H1 (cell line): ENCODE measurements around the gene PLD3. TPM values are rescaled to one million over a fixed set of nuclear protein-coding genes. Genes with fewer than 3 reads are reported as not detected.
A peak's percentile ranks its signal among the peaks of the same experiment; 100 is the strongest.

Source experiments
- CTCF ChIA-PET: fragments of 300-600 bp; sonication (Branson Sonifier 250); formaldehyde crosslinking; loops from one replicate; lab custom pipeline; 2021; ENCODE audit not compliant: partially characterized antibody; lab: Charles Lee
- POLR2A ChIA-PET: fragments of 300-600 bp; sonication (Branson Sonifier 250); formaldehyde crosslinking; loops from one replicate; lab custom pipeline; 2021; ENCODE audit warnings: inconsistent platforms; ENCODE audit not compliant: partially characterized antibody; lab: Charles Lee
- DNase-seq, 2 experiments: peaks; one replicate each; pipeline versions ENCODE4 v3.0.0 to v3.0.0-alpha.2; 2010 to 2022; ENCODE audit warnings: low spot score in 2 of 2, low read depth in 1 of 2, mixed read lengths in 1 of 2
- FAIRE-seq: peaks from 2 replicates; lab custom pipeline; 2011; peaks lifted over from hg19 to GRCh38; lab: Jason Lieb, UNC
- H2AFZ ChIP-seq: 2 replicates; pipeline ENCODE4 v1.8.1; 2012; ENCODE audit warnings: low read length, inconsistent platforms
- H2AK5ac ChIP-seq: 2 replicates; pipeline ENCODE4 v1.6.1; 2013; ENCODE audit warnings: low read depth, low read length
- H2BK120ac ChIP-seq: replicated peaks from 2 replicates; pipeline ENCODE3; 2013; ENCODE audit warnings: low read depth, low read length, inconsistent platforms
- H2BK12ac ChIP-seq: 2 replicates; pipeline ENCODE4 v1.6.1; 2013; ENCODE audit warnings: low read depth, low read length
- H2BK15ac ChIP-seq: 2 replicates; pipeline ENCODE4 v1.6.1; 2013; ENCODE audit warnings: low read length
- H2BK20ac ChIP-seq: 2 replicates; pipeline ENCODE4 v1.6.1; 2013; ENCODE audit warnings: low read length
- H2BK5ac ChIP-seq: 2 replicates; pipeline ENCODE4 v1.6.1; 2013; ENCODE audit warnings: low read depth, low read length
- H3K14ac ChIP-seq: 2 replicates; pipeline ENCODE4 v1.6.1; 2013; ENCODE audit warnings: inconsistent platforms; ENCODE audit not compliant: insufficient read length
- H3K18ac ChIP-seq: 2 replicates; pipeline ENCODE4 v1.6.1; 2013; ENCODE audit warnings: low read length; ENCODE audit errors: extremely low read depth
- H3K23ac ChIP-seq: 2 replicates; pipeline ENCODE4 v1.6.1; 2013; ENCODE audit warnings: inconsistent platforms; ENCODE audit not compliant: insufficient read length
- H3K23me2 ChIP-seq: 2 replicates; pipeline ENCODE4 v1.6.1; 2013; ENCODE audit warnings: low read depth, low read length
- H3K27ac ChIP-seq: 2 replicates; pipeline ENCODE4 v1.6.1; 2011; ENCODE audit warnings: low read depth, low read length, inconsistent platforms
- H3K27me3 ChIP-seq, 4 experiments: replicated peaks in 1 of 4; 1 replicate in 1 of 4; 2 replicates in 3 of 4; pipeline versions ENCODE4 v1.6.1 to v1.8.1; 2011 to 2013; ENCODE audit warnings: low read length in 3 of 4, mild to moderate bottlenecking in 3 of 4, inconsistent platforms in 2 of 4, mixed read lengths in 2 of 4, moderate library complexity in 1 of 4; ENCODE audit not compliant: control insufficient read depth in 3 of 4, insufficient read depth in 3 of 4; ENCODE audit errors: extremely low read depth in 1 of 4
- H3K36me3 ChIP-seq, 4 experiments: 2 replicates each; pipeline versions ENCODE4 v1.6.1 to v1.8.1; 2011 to 2013; ENCODE audit warnings: mild to moderate bottlenecking in 4 of 4, low read length in 3 of 4, moderate library complexity in 2 of 4, control low read depth in 1 of 4, inconsistent platforms in 1 of 4; ENCODE audit not compliant: insufficient read depth in 4 of 4, control insufficient read depth in 2 of 4
- H3K4ac ChIP-seq: replicated peaks from 2 replicates; pipeline ENCODE3; 2013; ENCODE audit warnings: low read length, low read depth, mixed read lengths, inconsistent platforms; ENCODE audit not compliant: insufficient read length
- H3K4me1 ChIP-seq, 4 experiments: replicated peaks in 1 of 4; 1 replicate in 1 of 4; 2 replicates in 3 of 4; pipeline versions ENCODE4 v1.6.1 to v1.8.1; 2011 to 2013; ENCODE audit warnings: low read length in 3 of 4, inconsistent platforms in 2 of 4, mixed read lengths in 1 of 4; ENCODE audit not compliant: insufficient read depth in 4 of 4, control insufficient read depth in 3 of 4
- H3K4me2 ChIP-seq, 2 experiments: 2 replicates each; pipeline versions ENCODE4 v1.6.1 to v1.8.1; 2011 to 2013; ENCODE audit warnings: low read depth in 2 of 2, low read length in 2 of 2, control low read depth in 1 of 2, inconsistent platforms in 1 of 2, mild to moderate bottlenecking in 1 of 2; ENCODE audit not compliant: insufficient read depth in 1 of 2
- H3K4me3 ChIP-seq, 4 experiments: fragments of 200-600, 300-600 bp in 1 of 4; sonication (generic), shearing (Covaris generic), sonication (Bioruptor Twin) in 1 of 4; 2 replicates each; pipeline versions ENCODE4 v1.5.1 to v1.8.1; 2011 to 2016; ENCODE audit warnings: low read length in 4 of 4, low read depth in 3 of 4, control low read depth in 2 of 4, inconsistent platforms in 2 of 4, mild to moderate bottlenecking in 2 of 4, mixed read lengths in 1 of 4, moderate library complexity in 1 of 4; ENCODE audit not compliant: insufficient read depth in 2 of 4; ENCODE audit errors: extremely low read depth in 1 of 4
- H3K56ac ChIP-seq: replicated peaks from 2 replicates; pipeline ENCODE3; 2013; ENCODE audit warnings: low read depth, mild to moderate bottlenecking, mixed read lengths, low read length, inconsistent platforms; ENCODE audit not compliant: insufficient read length
- H3K79me1 ChIP-seq: 2 replicates; pipeline ENCODE4 v1.6.1; 2013; ENCODE audit warnings: low read depth, low read length, control low read depth
- H3K79me2 ChIP-seq, 2 experiments: 2 replicates each; pipeline versions ENCODE4 v1.6.1 to v1.8.1; 2012 to 2013; ENCODE audit warnings: low read length in 2 of 2, mild to moderate bottlenecking in 2 of 2, inconsistent platforms in 1 of 2; ENCODE audit not compliant: insufficient read depth in 2 of 2, control insufficient read depth in 1 of 2
- H3K9ac ChIP-seq, 4 experiments: replicated peaks in 1 of 4; 1 replicate in 1 of 4; 2 replicates in 3 of 4; pipeline versions ENCODE4 v1.6.1 to v1.8.1; 2011 to 2013; ENCODE audit warnings: low read depth in 3 of 4, low read length in 3 of 4, control low read depth in 2 of 4, mild to moderate bottlenecking in 2 of 4, moderate library complexity in 2 of 4, inconsistent platforms in 1 of 4; ENCODE audit errors: extremely low read depth in 1 of 4
- H3K9me3 ChIP-seq, 2 experiments: 2 replicates each; pipeline versions ENCODE4 v1.6.1 to v1.8.1; 2012 to 2013; ENCODE audit warnings: mild to moderate bottlenecking in 2 of 2, moderate library complexity in 2 of 2, control low read depth in 1 of 2, inconsistent platforms in 1 of 2, low read depth in 1 of 2, low read length in 1 of 2, mixed read lengths in 1 of 2; ENCODE audit not compliant: insufficient read depth in 2 of 2
- H4K20me1 ChIP-seq, 2 experiments: replicated peaks in 1 of 2; 2 replicates each; pipeline versions ENCODE3 to v1.8.1; 2011 to 2013; ENCODE audit warnings: inconsistent platforms in 2 of 2, low read length in 2 of 2, mild to moderate bottlenecking in 1 of 2; ENCODE audit not compliant: insufficient read depth in 2 of 2, control insufficient read depth in 1 of 2
- H4K5ac ChIP-seq: 2 replicates; pipeline ENCODE4 v1.6.1; 2013; ENCODE audit warnings: low read length, low read depth, mixed read lengths, inconsistent platforms; ENCODE audit not compliant: insufficient read length
- H4K8ac ChIP-seq: 2 replicates; pipeline ENCODE4 v1.8.0; 2013; ENCODE audit warnings: mild to moderate bottlenecking, moderate library complexity, low read length, inconsistent platforms; ENCODE audit not compliant: insufficient read depth; ENCODE audit errors: extremely low read depth
- H4K91ac ChIP-seq: replicated peaks from 2 replicates; pipeline ENCODE3; 2013; ENCODE audit warnings: low read length, mixed read lengths, inconsistent platforms; ENCODE audit not compliant: insufficient read length
- BCL11A ChIP-seq, 2 experiments: IDR thresholded peaks; one replicate each; pipeline ENCODE4 v1.6.1; 2011; ENCODE audit warnings: low read depth in 2 of 2, low read length in 2 of 2, mild to moderate bottlenecking in 2 of 2
- EP300 ChIP-seq, 2 experiments: IDR thresholded peaks; 1 replicate in 1 of 2; 2 replicates in 1 of 2; pipeline ENCODE4 v1.6.1; 2011 to 2012; ENCODE audit warnings: low read depth in 2 of 2, low read length in 2 of 2, mild to moderate bottlenecking in 2 of 2, borderline replicate concordance in 1 of 2, inconsistent platforms in 1 of 2, moderate library complexity in 1 of 2
- HDAC6 ChIP-seq: IDR thresholded peaks from one replicate; pipeline ENCODE4 v1.7.1; 2012; ENCODE audit warnings: low read depth, mild to moderate bottlenecking, inconsistent platforms, low read length, moderate library complexity
- POLR2A ChIP-seq, 2 experiments: IDR thresholded peaks; 1 replicate in 1 of 2; 2 replicates in 1 of 2; pipeline ENCODE4 v1.6.1; 2011; ENCODE audit warnings: low read depth in 2 of 2, low read length in 2 of 2, mild to moderate bottlenecking in 2 of 2; ENCODE audit errors: control extremely low read depth in 1 of 2
- RXRA ChIP-seq: IDR thresholded peaks from 2 replicates; pipeline ENCODE4 v1.6.1; 2011; ENCODE audit warnings: low read depth, mild to moderate bottlenecking, low read length, moderate library complexity; ENCODE audit not compliant: insufficient read depth
- SP1 ChIP-seq: IDR thresholded peaks from 2 replicates; pipeline ENCODE4 v1.6.1; 2011; ENCODE audit warnings: low read depth, low read length
- TEAD4 ChIP-seq: IDR thresholded peaks from 2 replicates; pipeline ENCODE4 v1.6.1; 2012; ENCODE audit warnings: low read depth, low read length, inconsistent platforms, mixed read lengths
- WGBS, 2 experiments: shearing (Covaris generic) in 1 of 2; methylation state at CpG; one replicate each; pipeline versions ENCODE4 v1.1.6 to v1.1.7; 2013 to 2015; ENCODE audit warnings: low lambda C conversion rate in 2 of 2, mixed read lengths in 2 of 2, inconsistent platforms in 1 of 2, low coverage in 1 of 2, missing lambda C conversion rate in 1 of 2; ENCODE audit not compliant: insufficient replicate concordance in 2 of 2, insufficient coverage in 1 of 2, insufficient read length in 1 of 2; ENCODE audit errors: extremely low coverage in 1 of 2, missing lambda C conversion rate in 1 of 2; 5-methylcytosine and 5-hydroxymethylcytosine counted together
- polyA plus RNA-seq, 7 experiments: library from polyadenylated mRNA; depleted of rRNA in 3 of 7; stranded (reverse) in 5 of 7; unstranded in 2 of 7; fragments of >200 nt in 5 of 7; fragments of 200-250 nt in 2 of 7; gene quantifications; 1 replicate in 5 of 7; 2 replicates in 1 of 7; 4 replicates in 1 of 7; pipeline versions ENCODE4 v1.2.1 to v1.2.3, GENCODE V29; 2011 to 2013; ENCODE audit warnings: missing spikeins in 2 of 7, mixed read lengths in 2 of 7
- total RNA-seq: library from RNA; stranded (reverse); fragmentation: NEBNext Ultra II Directional; extraction: Animal tissue kit (Norgen Biotek cat#: 25700); gene quantifications from 2 replicates; pipeline ENCODE4 v1.2.1, GENCODE V29; 2021
- TF ChIP-seq, protein P1 (sequence below), 3 experiments: IDR thresholded peaks; 1 replicate in 2 of 3; 2 replicates in 1 of 3; pipeline versions ENCODE4 v1.5.1 to v1.6.1; 2011; ENCODE audit warnings: low read length in 3 of 3, mild to moderate bottlenecking in 3 of 3, inconsistent platforms in 2 of 3, low read depth in 1 of 3, moderate library complexity in 1 of 3; ENCODE audit not compliant: insufficient read depth in 1 of 3; ENCODE audit errors: control extremely low read depth in 1 of 3

The PLD3 gene
- total and polyA plus RNA-seq, 2 of the 8 experiments (the other 6 are each of a cell fraction or from before 2014, with no cell fraction given): 180 to 543 TPM

DNA sequence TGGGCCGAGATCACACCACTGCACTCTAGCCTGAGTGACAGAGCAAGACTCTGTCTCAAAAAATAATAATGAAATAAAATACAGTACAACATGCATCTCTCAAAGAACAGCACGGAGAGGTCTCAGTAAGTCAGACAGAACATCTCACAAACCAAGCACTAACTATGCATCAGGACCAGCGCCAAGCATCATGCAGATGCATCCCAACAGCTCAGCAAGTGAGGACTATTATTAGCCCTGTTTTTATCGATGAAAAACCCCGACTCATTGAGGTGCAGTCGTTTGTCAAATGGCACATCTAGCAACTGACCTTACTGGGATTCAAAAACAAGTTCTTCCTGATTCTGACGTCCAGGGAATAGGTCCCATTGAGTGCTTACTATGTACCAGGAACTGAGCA, 4.1 kb upstream of the PLD3 start:
- Histone ChIP-seq H3K36me3 (no peaks in the 10 kb centered on the region; a peak in 1 of 8 replicates), H3K27ac (no peak overlapping the region), H3K23ac (no peak overlapping the region), H3K18ac (no peak overlapping the region), H2BK5ac (no peak overlapping the region), H4K8ac (no peak overlapping the region), H3K9me3 (no peaks in the 10 kb centered on the region), H3K4me2 (no peak overlapping the region), H3K79me1 (peaks cover 5% of the 10 kb centered on the region; the same call in 1 of the 2 replicates), H3K4me3 (no peak overlapping the region), H2BK12ac (no peak overlapping the region), H2BK15ac (no peak overlapping the region), H3K79me2 (peaks cover 2 to 19% of the 10 kb centered on the region in 2 experiments; a peak in 3 of 4 replicates), H2AFZ (no peak overlapping the region), H3K56ac (no peak overlapping the region), H4K91ac (no peak overlapping the region), H4K5ac (no peak overlapping the region), H3K23me2 (peaks cover 6% of the 10 kb centered on the region), H2BK20ac (no peak overlapping the region), H3K4ac (no peak overlapping the region), H2AK5ac (no peak overlapping the region), H3K9ac (peak overlapping the region in 1 of 4 experiments; percentile 9; a peak in 1 of 7 replicates), H3K27me3 (no peaks in the 10 kb centered on the region), H2BK120ac (no peak overlapping the region), H4K20me1 (peaks cover 0 to 9% of the 10 kb centered on the region in 2 experiments), H3K4me1 (peaks cover 0 to 2% (median 0%) of the 10 kb centered on the region in 4 experiments; a peak in 1 of 7 replicates), H3K14ac (no peak overlapping the region)
- DNase-seq (no peak), FAIRE-seq (no peak)
- ChIA-PET POLR2A (no interaction called here), CTCF (interaction anchor here (2.0 kb wide), 1 partner anchor 39 kb away, joined by 7 read pairs; no protein-coding TSS in a partner anchor)
- WGBS, 2 experiments: 81% methylated on average over 6 of the region's 7 CpGs; no CpG with 5 or more reads in 1 of the 2 experiments
- TF ChIP-seq TEAD4: no peak
- TF ChIP-seq HDAC6: no peak
- TF ChIP-seq POLR2A (IDR thresholded peaks at IDR 0.05; ENCODE audit: control extremely low read depth in 1 of 2, low read depth in 2 of 2, low read length in 2 of 2): no peak
- no peak for TF ChIP-seq BCL11A (IDR thresholded peaks at IDR 0.05; ENCODE audit: low read depth in 2 of 2, low read length in 2 of 2)
- no peak for TF ChIP-seq RXRA
- TF ChIP-seq SP1: no peak
- TF ChIP-seq, protein P1, sequence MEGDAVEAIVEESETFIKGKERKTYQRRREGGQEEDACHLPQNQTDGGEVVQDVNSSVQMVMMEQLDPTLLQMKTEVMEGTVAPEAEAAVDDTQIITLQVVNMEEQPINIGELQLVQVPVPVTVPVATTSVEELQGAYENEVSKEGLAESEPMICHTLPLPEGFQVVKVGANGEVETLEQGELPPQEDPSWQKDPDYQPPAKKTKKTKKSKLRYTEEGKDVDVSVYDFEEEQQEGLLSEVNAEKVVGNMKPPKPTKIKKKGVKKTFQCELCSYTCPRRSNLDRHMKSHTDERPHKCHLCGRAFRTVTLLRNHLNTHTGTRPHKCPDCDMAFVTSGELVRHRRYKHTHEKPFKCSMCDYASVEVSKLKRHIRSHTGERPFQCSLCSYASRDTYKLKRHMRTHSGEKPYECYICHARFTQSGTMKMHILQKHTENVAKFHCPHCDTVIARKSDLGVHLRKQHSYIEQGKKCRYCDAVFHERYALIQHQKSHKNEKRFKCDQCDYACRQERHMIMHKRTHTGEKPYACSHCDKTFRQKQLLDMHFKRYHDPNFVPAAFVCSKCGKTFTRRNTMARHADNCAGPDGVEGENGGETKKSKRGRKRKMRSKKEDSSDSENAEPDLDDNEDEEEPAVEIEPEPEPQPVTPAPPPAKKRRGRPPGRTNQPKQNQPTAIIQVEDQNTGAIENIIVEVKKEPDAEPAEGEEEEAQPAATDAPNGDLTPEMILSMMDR (IDR thresholded peaks at IDR 0.05; ENCODE audit: control extremely low read depth in 1 of 3, insufficient read depth in 1 of 3, low read depth in 1 of 3, low read length in 3 of 3): no peak
- TF ChIP-seq EP300 (IDR thresholded peaks at IDR 0.05; ENCODE audit: borderline replicate concordance in 1 of 2, low read depth in 2 of 2, low read length in 2 of 2): no peak
